ENCODE measurements around the gene MEAK7.

Gene MEAK7

GRCh38 chr16:84534815-84535214 lies 30.4 kb upstream of the MEAK7 start:
- TF ChIP-seq TAF1 (IDR thresholded peaks at IDR 0.05; ENCODE audit: borderline replicate concordance, insufficient read depth, low read length) (no peak), REST (IDR thresholded peaks at IDR 0.05; ENCODE audit: insufficient read depth in 1 of 2, low read depth in 2 of 2, low read length in 2 of 2) (no peak), SIN3A (IDR thresholded peaks at IDR 0.05; ENCODE audit: borderline replicate concordance, insufficient read depth, low read length) (no peak), FOXP2 (optimal IDR thresholded peaks at IDR 0.05; ENCODE audit: borderline replicate concordance, extremely low read depth, extremely low read length, insufficient read depth) (no peak), POLR2AphosphoS5 (IDR thresholded peaks at IDR 0.05; ENCODE audit: low read depth, low read length) (no peak)

GRCh38 chr16:84532855-84533486 lies 28.5 kb upstream of the MEAK7 start:
- no peak for TF ChIP-seq SIN3A (IDR thresholded peaks at IDR 0.05; ENCODE audit: borderline replicate concordance, insufficient read depth, low read length)
- TF ChIP-seq REST (IDR thresholded peaks at IDR 0.05; ENCODE audit: insufficient read depth in 1 of 2, low read depth in 2 of 2, low read length in 2 of 2): no peak
- TF ChIP-seq FOXP2 (optimal IDR thresholded peaks at IDR 0.05; ENCODE audit: borderline replicate concordance, extremely low read depth, extremely low read length, insufficient read depth): no peak
- no peak for TF ChIP-seq POLR2AphosphoS5 (IDR thresholded peaks at IDR 0.05; ENCODE audit: low read depth, low read length)
- TF ChIP-seq TAF1 (IDR thresholded peaks at IDR 0.05; ENCODE audit: borderline replicate concordance, insufficient read depth, low read length): no peak

GRCh38 chr16:84532291-84532724 lies 27.8 kb upstream of the MEAK7 start:
- no peak for TF ChIP-seq POLR2AphosphoS5 (IDR thresholded peaks at IDR 0.05; ENCODE audit: low read depth, low read length)
- TF ChIP-seq REST (IDR thresholded peaks at IDR 0.05; ENCODE audit: insufficient read depth in 1 of 2, low read depth in 2 of 2, low read length in 2 of 2): peak in 1 of 2 experiments; percentile 70; a peak in 1 of 4 replicates
- peak; percentile 13; the same call in 1 of the 2 replicates for TF ChIP-seq SIN3A (IDR thresholded peaks at IDR 0.05; ENCODE audit: borderline replicate concordance, insufficient read depth, low read length)
- TF ChIP-seq TAF1 (IDR thresholded peaks at IDR 0.05; ENCODE audit: borderline replicate concordance, insufficient read depth, low read length): no peak
- TF ChIP-seq FOXP2 (optimal IDR thresholded peaks at IDR 0.05; ENCODE audit: borderline replicate concordance, extremely low read depth, extremely low read length, insufficient read depth): peak; percentile 12

GRCh38 chr16:84531671-84532111 lies 27.2 kb upstream of the MEAK7 start:
- no peak for TF ChIP-seq REST (IDR thresholded peaks at IDR 0.05; ENCODE audit: insufficient read depth in 1 of 2, low read depth in 2 of 2, low read length in 2 of 2)
- no peak for TF ChIP-seq TAF1 (IDR thresholded peaks at IDR 0.05; ENCODE audit: borderline replicate concordance, insufficient read depth, low read length)
- no peak for TF ChIP-seq SIN3A (IDR thresholded peaks at IDR 0.05; ENCODE audit: borderline replicate concordance, insufficient read depth, low read length)
- no peak for TF ChIP-seq POLR2AphosphoS5 (IDR thresholded peaks at IDR 0.05; ENCODE audit: low read depth, low read length)
- no peak for TF ChIP-seq FOXP2 (optimal IDR thresholded peaks at IDR 0.05; ENCODE audit: borderline replicate concordance, extremely low read depth, extremely low read length, insufficient read depth)

Measured in PFSK-1 (cell line).